Upper lobe of left lung (tissue), 4 donors: Measurements from ENCODE around the gene KAZN.

Experiments used
- POLR2AphosphoS5 ChIP-seq, 2 donors: sonication (generic); formaldehyde crosslinking; IDR thresholded peaks; one replicate each; pipeline ENCODE4 v1.5.1; 2017; ENCODE audit warnings: antibody characterized with exemption in 2 of 2
- TF ChIP-seq, protein P1 (sequence below), 6 experiments: fragments of 450-650 bp in 4 of 6; fragments of 200-600 bp in 2 of 6; sonication (generic) in 2 of 6; IDR thresholded peaks; one replicate each; pipeline ENCODE4 v1.5.1; 2016 to 2019; ENCODE audit warnings: antibody characterized with exemption in 6 of 6

DNA sequence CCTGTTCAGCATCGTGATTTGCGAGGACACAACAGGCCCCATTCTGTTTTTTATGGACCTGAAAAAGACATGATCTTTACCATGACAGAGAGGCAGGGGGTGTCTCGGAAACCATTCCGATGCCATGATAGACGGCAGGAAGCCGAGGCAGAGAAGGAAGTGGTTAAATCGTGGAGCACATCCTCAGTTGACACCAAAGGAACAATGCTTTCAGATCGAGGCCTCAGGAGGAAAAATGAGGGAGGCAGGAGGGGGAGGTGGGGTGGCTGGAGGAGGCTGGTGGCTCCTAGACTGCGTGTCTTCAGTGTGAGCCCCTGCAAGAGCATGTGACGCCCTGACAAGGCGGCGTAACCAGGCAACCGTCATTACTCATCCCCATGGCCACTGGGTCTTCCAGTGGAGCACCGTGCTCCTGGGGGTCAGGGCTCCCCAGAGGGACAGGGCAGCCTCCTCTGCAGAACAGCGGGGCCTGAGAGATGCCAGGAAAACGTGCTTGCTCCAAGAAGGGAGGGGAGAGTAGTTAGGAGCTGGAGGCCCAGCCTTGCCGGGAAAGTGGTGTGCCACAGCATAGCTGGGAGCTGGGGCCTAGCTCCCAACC, 382.2 kb downstream of the KAZN start:
- TF ChIP-seq, protein P1, sequence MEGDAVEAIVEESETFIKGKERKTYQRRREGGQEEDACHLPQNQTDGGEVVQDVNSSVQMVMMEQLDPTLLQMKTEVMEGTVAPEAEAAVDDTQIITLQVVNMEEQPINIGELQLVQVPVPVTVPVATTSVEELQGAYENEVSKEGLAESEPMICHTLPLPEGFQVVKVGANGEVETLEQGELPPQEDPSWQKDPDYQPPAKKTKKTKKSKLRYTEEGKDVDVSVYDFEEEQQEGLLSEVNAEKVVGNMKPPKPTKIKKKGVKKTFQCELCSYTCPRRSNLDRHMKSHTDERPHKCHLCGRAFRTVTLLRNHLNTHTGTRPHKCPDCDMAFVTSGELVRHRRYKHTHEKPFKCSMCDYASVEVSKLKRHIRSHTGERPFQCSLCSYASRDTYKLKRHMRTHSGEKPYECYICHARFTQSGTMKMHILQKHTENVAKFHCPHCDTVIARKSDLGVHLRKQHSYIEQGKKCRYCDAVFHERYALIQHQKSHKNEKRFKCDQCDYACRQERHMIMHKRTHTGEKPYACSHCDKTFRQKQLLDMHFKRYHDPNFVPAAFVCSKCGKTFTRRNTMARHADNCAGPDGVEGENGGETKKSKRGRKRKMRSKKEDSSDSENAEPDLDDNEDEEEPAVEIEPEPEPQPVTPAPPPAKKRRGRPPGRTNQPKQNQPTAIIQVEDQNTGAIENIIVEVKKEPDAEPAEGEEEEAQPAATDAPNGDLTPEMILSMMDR (IDR thresholded peaks at IDR 0.05) = no peak
- TF ChIP-seq POLR2AphosphoS5 (IDR thresholded peaks at IDR 0.05) = no peak
